Adrenal gland (tissue), 5 donors: Measurements from ENCODE around the gene ALDH8A1.

Source experiments
- CTCF ChIP-seq, 6 experiments: fragments of 450-650 bp in 4 of 6; fragments of 200-600 bp in 2 of 6; sonication (generic) in 1 of 6; IDR thresholded peaks; 1 replicate in 5 of 6; 2 replicates in 1 of 6; pipeline versions ENCODE4 v1.5.1 to v1.8.0; 2016 to 2021; ENCODE audit warnings: antibody characterized with exemption in 6 of 6, mild to moderate bottlenecking in 2 of 6, moderate library complexity in 1 of 6
- POLR2A ChIP-seq, 2 donors: fragments of 450-650 bp; IDR thresholded peaks; one replicate each; pipeline ENCODE4 v1.6.1; 2017; ENCODE audit warnings: antibody characterized with exemption in 2 of 2, mild to moderate bottlenecking in 2 of 2, moderate library complexity in 1 of 2
- donor health status: DM: no; HTN: no; CAD: no.

GRCh38 chr6:134937426-134937825 lies 12.5 kb downstream of the ALDH8A1 start:
- TF ChIP-seq POLR2A (IDR thresholded peaks at IDR 0.05) = no peak
- no peak for TF ChIP-seq CTCF (IDR thresholded peaks at IDR 0.05)
